GM12891 (cell line): Measurements from ENCODE around the gene CCDC102A.

Experiments
- PAX5 ChIP-seq: IDR thresholded peaks from 2 replicates; pipeline ENCODE4 v1.6.1; 2011; ENCODE audit warnings: low read length, moderate library complexity, mild to moderate bottlenecking; ENCODE audit not compliant: insufficient read depth, severe bottlenecking
- POLR2A ChIP-seq: IDR thresholded peaks from 2 replicates; pipeline ENCODE4 v1.6.1; 2011; ENCODE audit warnings: low read depth, low read length, control low read depth
- POLR2AphosphoS5 ChIP-seq: IDR thresholded peaks from 2 replicates; pipeline ENCODE4 v1.6.1; 2011; ENCODE audit warnings: low read depth, low read length, control low read depth
- SPI1 ChIP-seq: IDR thresholded peaks from 2 replicates; pipeline ENCODE4 v1.6.1; 2011; ENCODE audit warnings: low read depth, low read length, control low read depth
- TAF1 ChIP-seq: IDR thresholded peaks from 2 replicates; pipeline ENCODE4 v1.6.1; 2011; ENCODE audit warnings: low read depth, low read length, control low read depth

GRCh38 chr16:57513371-57514102, 22.8 kb downstream of the CCDC102A start:
- TF ChIP-seq POLR2A, result no peak
- TF ChIP-seq POLR2AphosphoS5, result no peak
- TF ChIP-seq TAF1, result no peak
- no peak for TF ChIP-seq SPI1
- TF ChIP-seq PAX5, result no peak
